ENCODE results near the gene JOSD2.
A peak's percentile ranks its signal among the peaks of the same experiment; 100 is the strongest.

The JOSD2 gene

DNA sequence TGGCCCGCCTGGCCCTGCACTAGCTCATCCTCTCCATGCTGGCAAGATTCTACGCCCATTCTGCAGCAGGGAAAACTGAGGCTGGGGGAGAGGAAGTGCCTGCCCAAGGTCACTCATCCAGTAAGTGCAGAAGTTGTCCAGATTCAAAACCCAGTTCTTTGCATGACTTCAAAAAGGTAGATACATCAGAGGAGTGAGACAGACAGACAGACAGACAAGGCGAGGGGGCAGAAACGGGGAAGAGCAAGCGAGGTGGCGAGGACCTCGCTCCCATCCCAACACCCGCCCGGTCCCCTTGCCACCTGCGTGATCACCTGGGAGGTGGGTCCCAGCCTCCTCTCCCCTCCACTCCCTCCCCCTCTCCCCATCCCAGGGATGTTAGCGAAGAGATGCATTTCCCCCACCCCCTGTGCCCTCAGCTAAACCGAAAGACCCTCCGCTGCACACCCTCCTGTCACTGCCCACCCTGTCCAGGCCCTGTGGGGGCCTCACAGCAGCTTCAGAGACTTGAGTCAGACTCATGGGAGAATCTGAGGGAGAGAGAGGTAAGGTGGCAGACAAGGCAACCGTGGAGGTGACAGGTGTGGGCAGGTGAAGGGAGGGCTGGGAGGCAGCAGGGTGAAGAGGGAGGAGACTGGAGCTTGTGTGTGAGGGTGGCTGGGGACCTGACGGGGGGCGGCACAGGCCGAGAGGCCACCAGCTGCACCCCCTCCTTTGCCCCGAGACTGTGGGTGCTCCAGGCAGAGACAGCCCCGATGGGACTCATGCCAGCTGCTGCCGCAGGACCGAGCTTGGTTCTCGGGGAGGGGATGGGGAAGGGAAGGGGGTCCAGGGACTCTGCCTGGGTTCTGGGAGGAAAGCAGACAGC lies 38.3 kb upstream of the JOSD2 start:
- TF ChIP-seq, protein P1, sequence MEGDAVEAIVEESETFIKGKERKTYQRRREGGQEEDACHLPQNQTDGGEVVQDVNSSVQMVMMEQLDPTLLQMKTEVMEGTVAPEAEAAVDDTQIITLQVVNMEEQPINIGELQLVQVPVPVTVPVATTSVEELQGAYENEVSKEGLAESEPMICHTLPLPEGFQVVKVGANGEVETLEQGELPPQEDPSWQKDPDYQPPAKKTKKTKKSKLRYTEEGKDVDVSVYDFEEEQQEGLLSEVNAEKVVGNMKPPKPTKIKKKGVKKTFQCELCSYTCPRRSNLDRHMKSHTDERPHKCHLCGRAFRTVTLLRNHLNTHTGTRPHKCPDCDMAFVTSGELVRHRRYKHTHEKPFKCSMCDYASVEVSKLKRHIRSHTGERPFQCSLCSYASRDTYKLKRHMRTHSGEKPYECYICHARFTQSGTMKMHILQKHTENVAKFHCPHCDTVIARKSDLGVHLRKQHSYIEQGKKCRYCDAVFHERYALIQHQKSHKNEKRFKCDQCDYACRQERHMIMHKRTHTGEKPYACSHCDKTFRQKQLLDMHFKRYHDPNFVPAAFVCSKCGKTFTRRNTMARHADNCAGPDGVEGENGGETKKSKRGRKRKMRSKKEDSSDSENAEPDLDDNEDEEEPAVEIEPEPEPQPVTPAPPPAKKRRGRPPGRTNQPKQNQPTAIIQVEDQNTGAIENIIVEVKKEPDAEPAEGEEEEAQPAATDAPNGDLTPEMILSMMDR (IDR thresholded peaks at IDR 0.05; ENCODE audit: low read depth, low read length) = no peak
- peaks cover 3% of the 10 kb centered on the region; the same call in 1 of the 2 replicates for H3K4me1 ChIP-seq
- no peaks in the 10 kb centered on the region for H3K9me3 ChIP-seq
- no peaks in the 10 kb centered on the region for H3K36me3 ChIP-seq
- no peak for DNase-seq
- H3K27me3 ChIP-seq = peaks cover 18% of the 10 kb centered on the region
- no peak overlapping the region for H3K4me3 ChIP-seq (ENCODE audit: low read depth, low read length)

DNA sequence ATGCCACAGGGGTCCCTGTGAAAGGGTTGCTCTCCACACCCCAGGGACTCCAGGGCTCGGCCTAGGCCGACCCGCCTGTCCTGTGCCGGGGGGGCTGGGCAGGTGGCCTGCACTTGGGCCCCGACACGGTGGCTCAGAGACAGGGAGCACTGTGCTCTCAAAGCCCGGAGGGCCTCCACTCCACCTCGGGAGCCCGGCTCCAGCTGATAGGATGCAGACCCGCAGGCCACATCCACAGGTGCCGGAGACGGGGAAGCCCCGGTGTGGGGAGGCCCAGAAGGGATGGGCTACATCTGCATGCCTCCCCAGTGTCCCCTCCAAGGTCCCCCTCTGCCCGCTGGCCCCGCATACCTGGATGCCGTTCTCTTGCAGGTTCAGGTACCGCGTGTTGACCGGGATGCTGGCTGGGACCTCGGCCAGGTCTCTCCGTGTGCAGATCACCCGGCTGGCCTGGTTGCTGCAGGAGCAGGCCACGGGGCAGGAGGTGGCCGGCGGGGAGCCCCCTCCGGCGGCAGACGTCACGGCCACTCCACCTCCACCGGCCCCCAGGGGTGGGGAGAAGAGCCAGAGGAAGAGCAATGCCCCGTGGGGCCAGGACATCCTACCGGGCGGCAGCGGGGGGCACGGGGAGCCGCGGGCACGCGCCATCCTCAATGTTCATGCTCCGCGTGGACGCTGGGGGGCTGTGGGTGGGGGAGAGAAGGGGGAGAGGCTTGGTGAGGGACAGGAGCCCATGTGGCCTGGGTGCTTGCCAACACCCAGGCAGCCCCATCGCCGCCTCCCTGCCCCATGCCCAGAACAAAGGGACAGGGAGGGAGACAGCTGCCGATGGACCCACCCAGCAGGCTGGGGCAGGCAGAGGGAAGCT lies 37.4 kb upstream of the JOSD2 start:
- no peaks in the 10 kb centered on the region for H3K9me3 ChIP-seq
- TF ChIP-seq, protein P1 (IDR thresholded peaks at IDR 0.05; ENCODE audit: low read depth, low read length) = no peak
- peaks cover 3% of the 10 kb centered on the region; the same call in 1 of the 2 replicates for H3K4me1 ChIP-seq
- no peak overlapping the region for H3K4me3 ChIP-seq (ENCODE audit: low read depth, low read length)
- H3K27me3 ChIP-seq = peaks cover 18% of the 10 kb centered on the region
- H3K36me3 ChIP-seq = no peaks in the 10 kb centered on the region
- DNase-seq = no peak

- Histone ChIP-seq H3K4me1 (peaks cover 3% of the 10 kb centered on the region; the same call in 1 of the 2 replicates), H3K27me3 (peaks cover 18% of the 10 kb centered on the region), H3K36me3 (no peaks in the 10 kb centered on the region), H3K9me3 (no peaks in the 10 kb centered on the region), H3K4me3 (ENCODE audit: low read depth, low read length) (no peak overlapping the region)
- peak; percentile 35 for DNase-seq
- TF ChIP-seq, protein P1 (IDR thresholded peaks at IDR 0.05; ENCODE audit: low read depth, low read length) = peak; percentile 33
These were observed 36.6 kb upstream of the JOSD2 start for GRCh38 chr19:50547385-50548190.

- Histone ChIP-seq H3K36me3 (no peaks in the 10 kb centered on the region), H3K4me1 (peaks cover 3% of the 10 kb centered on the region; the same call in 1 of the 2 replicates), H3K4me3 (ENCODE audit: low read depth, low read length) (no peak overlapping the region), H3K27me3 (peaks cover 18% of the 10 kb centered on the region), H3K9me3 (no peaks in the 10 kb centered on the region)
- DNase-seq = no peak
- TF ChIP-seq, protein P1 (IDR thresholded peaks at IDR 0.05; ENCODE audit: low read depth, low read length) = no peak
These were observed 35.7 kb upstream of the JOSD2 start for GRCh38 chr19:50546527-50547221.

- H3K27me3 ChIP-seq = peaks cover 11% of the 10 kb centered on the region
- peaks cover 3% of the 10 kb centered on the region; the same call in 1 of the 2 replicates for H3K4me1 ChIP-seq
- H3K4me3 ChIP-seq (ENCODE audit: low read depth, low read length) = no peak overlapping the region
- H3K9me3 ChIP-seq = no peaks in the 10 kb centered on the region
- no peaks in the 10 kb centered on the region for H3K36me3 ChIP-seq
- TF ChIP-seq, protein P1 (IDR thresholded peaks at IDR 0.05; ENCODE audit: low read depth, low read length) = no peak
- no peak for DNase-seq
These were observed 32.0 kb upstream of the JOSD2 start for GRCh38 chr19:50542943-50543342.
